SK-N-SH treated with all-trans-retinoic acid at 6 μM for 48 hours (cell line): Measurements from ENCODE around the gene UVSSA.

Source experiments
- ARNTL ChIP-seq: fragments of 450-650 bp; formaldehyde crosslinking; IDR thresholded peaks from 2 replicates; pipeline ENCODE4 v1.5.0; 2020; ENCODE audit warnings: low read depth, mild to moderate bottlenecking, moderate library complexity, borderline replicate concordance
- ZNF70 ChIP-seq: fragments of 450-650 bp; formaldehyde crosslinking; IDR thresholded peaks from 2 replicates; pipeline ENCODE4 v1.5.0; 2020; ENCODE audit warnings: mild to moderate bottlenecking, moderate library complexity

GRCh38 chr4:1380368-1381151 lies 33.6 kb downstream of the UVSSA start:
- TF ChIP-seq ZNF70 (CRISPR knock-in tag), result no peak
- TF ChIP-seq ARNTL (CRISPR knock-in tag), result no peak
